ENCODE data around the gene DCAF10.
"Not testable (repeated sequence)": the region's sequence is repeated elsewhere in the genome, so short reads cannot be mapped to it uniquely, and the experiment has no call there.

The DCAF10 gene

GRCh38 chr9:37792122-37792521 is 8.5 kb upstream of the DCAF10 start:
- no peak for DNase-seq

- no peak for DNase-seq
Measured at GRCh38 chr9:37796232-37796631, 4.4 kb upstream of the DCAF10 start.

- DNase-seq: no peak
Measured at GRCh38 chr9:37798677-37799076, 1.9 kb upstream of the DCAF10 start.

GRCh38 chr9:37801287-37801850 is 772 bp downstream of the DCAF10 start:
- peak; percentile 37 for DNase-seq

- DNase-seq: no peak
Measured at GRCh38 chr9:37801959-37802711, 1.5 kb downstream of the DCAF10 start.

GRCh38 chr9:37806271-37806670 is 5.7 kb downstream of the DCAF10 start:
- DNase-seq: no peak

GRCh38 chr9:37809676-37810075 is 9.1 kb downstream of the DCAF10 start:
- DNase-seq: not testable (repeated sequence)

GRCh38 chr9:37811906-37812476 is 11.4 kb downstream of the DCAF10 start:
- DNase-seq: no peak

GRCh38 chr9:37812773-37813379 is 12.3 kb downstream of the DCAF10 start:
- DNase-seq: no peak

GRCh38 chr9:37818849-37819248 is 18.3 kb downstream of the DCAF10 start:
- DNase-seq: no peak

GRCh38 chr9:37820142-37820541 is 19.5 kb downstream of the DCAF10 start:
- peak; percentile 81 for DNase-seq

- not testable (repeated sequence) for DNase-seq
Measured at GRCh38 chr9:37825174-37825573, 24.6 kb downstream of the DCAF10 start.

- no peak for DNase-seq
Measured at GRCh38 chr9:37827483-37828165, 27.0 kb downstream of the DCAF10 start.

- no peak for DNase-seq
Measured at GRCh38 chr9:37835821-37836220, 35.2 kb downstream of the DCAF10 start.

GRCh38 chr9:37836386-37836785 is 35.8 kb downstream of the DCAF10 start:
- no peak for DNase-seq

- no peak for DNase-seq
Measured at GRCh38 chr9:37839496-37840461, 39.2 kb downstream of the DCAF10 start.

- DNase-seq: no peak
Measured at GRCh38 chr9:37840560-37841194, 40.1 kb downstream of the DCAF10 start.

GRCh38 chr9:37852222-37852621 is 51.6 kb downstream of the DCAF10 start:
- no peak for DNase-seq

- DNase-seq: no peak
Measured at GRCh38 chr9:37856551-37856950, 56.0 kb downstream of the DCAF10 start.

GRCh38 chr9:37859043-37859442 is 58.4 kb downstream of the DCAF10 start:
- no peak for DNase-seq

GRCh38 chr9:37862530-37862929 is 61.9 kb downstream of the DCAF10 start:
- DNase-seq: no peak

All from NCI-H82 (cell line).